KG1 (cell line): ENCODE data around the gene CD6.
"Not testable (repeated sequence)": the region's sequence is repeated elsewhere in the genome, so short reads cannot be mapped to it uniquely, and the experiment has no call there.

Experiments
- DNase-seq: peaks from one replicate; lab custom pipeline; 2025; lab: John Stamatoyannopoulos, UW

Gene CD6

GRCh38 chr11:61053191-61053590 lies 81.7 kb downstream of the CD6 start:
- DNase-seq: no peak

- no peak for DNase-seq
Measured at GRCh38 chr11:61054513-61054912, 83.0 kb downstream of the CD6 start.

GRCh38 chr11:61054927-61055562 lies 83.6 kb downstream of the CD6 start:
- DNase-seq: no peak

GRCh38 chr11:61055776-61056175 lies 84.3 kb downstream of the CD6 start:
- no peak for DNase-seq

- DNase-seq: no peak
Measured at GRCh38 chr11:61056571-61056970, 85.1 kb downstream of the CD6 start.

GRCh38 chr11:61056981-61057380 lies 85.5 kb downstream of the CD6 start:
- DNase-seq: no peak

- no peak for DNase-seq
Measured at GRCh38 chr11:61057615-61058014, 86.1 kb downstream of the CD6 start.

GRCh38 chr11:61058583-61059259 lies 87.2 kb downstream of the CD6 start:
- DNase-seq: no peak

- no peak for DNase-seq
Measured at GRCh38 chr11:61059260-61059752, 87.8 kb downstream of the CD6 start.

- DNase-seq: no peak
Measured at GRCh38 chr11:61061081-61061826, 89.8 kb downstream of the CD6 start.

GRCh38 chr11:61062181-61062930 lies 90.9 kb downstream of the CD6 start:
- DNase-seq: no peak

GRCh38 chr11:61065236-61065635 lies 93.8 kb downstream of the CD6 start:
- not testable (repeated sequence) for DNase-seq

- DNase-seq: no peak
Measured at GRCh38 chr11:61065955-61066638, 94.6 kb downstream of the CD6 start.

- no peak for DNase-seq
Measured at GRCh38 chr11:61066645-61067044, 95.2 kb downstream of the CD6 start.

- no peak for DNase-seq
Measured at GRCh38 chr11:61067782-61068446, 96.4 kb downstream of the CD6 start.

- DNase-seq: no peak
Measured at GRCh38 chr11:61068581-61068980, 97.1 kb downstream of the CD6 start.

GRCh38 chr11:61069427-61069826 lies 97.9 kb downstream of the CD6 start:
- no peak for DNase-seq
